GM12878 (cell line): ENCODE data around the gene UVSSA.
"Not testable (repeated sequence)": the region's sequence is repeated elsewhere in the genome, so short reads cannot be mapped to it uniquely, and the experiment has no call there.

Experiments used
- POLR2AphosphoS2 ChIP-seq: IDR thresholded peaks from 2 replicates; pipeline ENCODE4 v1.6.1; 2011; ENCODE audit warnings: low read depth, mild to moderate bottlenecking, low read length, improper control_type of control experiment, moderate library complexity
- POLR2AphosphoS5 ChIP-seq: IDR thresholded peaks from 2 replicates; pipeline ENCODE4 v1.6.1; 2011; ENCODE audit warnings: mild to moderate bottlenecking, low read length, inconsistent platforms
- TF ChIP-seq, protein P1 (sequence below), 3 experiments: IDR thresholded peaks in 2 of 3; conservative IDR thresholded peaks in 1 of 3; 2 replicates each; pipeline ENCODE4 v1.5.1; 2011; ENCODE audit warnings: low read depth in 3 of 3, low read length in 3 of 3, mild to moderate bottlenecking in 3 of 3, control low read depth in 2 of 3, moderate library complexity in 2 of 3, inconsistent platforms in 1 of 3, mixed read lengths in 1 of 3; ENCODE audit not compliant: control insufficient read depth in 2 of 3, insufficient read depth in 1 of 3; ENCODE audit errors: extremely low read depth in 1 of 3

GRCh38 chr4:1372576-1372975, 25.6 kb downstream of the UVSSA start:
- not testable (repeated sequence) for TF ChIP-seq POLR2AphosphoS2, POLR2AphosphoS5
- TF ChIP-seq, protein P1, sequence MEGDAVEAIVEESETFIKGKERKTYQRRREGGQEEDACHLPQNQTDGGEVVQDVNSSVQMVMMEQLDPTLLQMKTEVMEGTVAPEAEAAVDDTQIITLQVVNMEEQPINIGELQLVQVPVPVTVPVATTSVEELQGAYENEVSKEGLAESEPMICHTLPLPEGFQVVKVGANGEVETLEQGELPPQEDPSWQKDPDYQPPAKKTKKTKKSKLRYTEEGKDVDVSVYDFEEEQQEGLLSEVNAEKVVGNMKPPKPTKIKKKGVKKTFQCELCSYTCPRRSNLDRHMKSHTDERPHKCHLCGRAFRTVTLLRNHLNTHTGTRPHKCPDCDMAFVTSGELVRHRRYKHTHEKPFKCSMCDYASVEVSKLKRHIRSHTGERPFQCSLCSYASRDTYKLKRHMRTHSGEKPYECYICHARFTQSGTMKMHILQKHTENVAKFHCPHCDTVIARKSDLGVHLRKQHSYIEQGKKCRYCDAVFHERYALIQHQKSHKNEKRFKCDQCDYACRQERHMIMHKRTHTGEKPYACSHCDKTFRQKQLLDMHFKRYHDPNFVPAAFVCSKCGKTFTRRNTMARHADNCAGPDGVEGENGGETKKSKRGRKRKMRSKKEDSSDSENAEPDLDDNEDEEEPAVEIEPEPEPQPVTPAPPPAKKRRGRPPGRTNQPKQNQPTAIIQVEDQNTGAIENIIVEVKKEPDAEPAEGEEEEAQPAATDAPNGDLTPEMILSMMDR (IDR thresholded peaks at IDR 0.05 in 2 of 3, conservative IDR thresholded peaks at IDR 0.05 in 1 of 3; ENCODE audit: control insufficient read depth in 2 of 3, extremely low read depth in 1 of 3, insufficient read depth in 1 of 3, low read depth in 3 of 3, low read length in 3 of 3): not testable (repeated sequence)
